K562 (cell line): Measurements from ENCODE around the gene POLR2B. TPM values are rescaled to one million over a fixed set of nuclear protein-coding genes. Genes with fewer than 3 reads are reported as not detected.

ENCODE experiments used
- HCFC1 ChIP-seq: IDR thresholded peaks from 2 replicates; pipeline ENCODE4 v1.6.1; 2012; ENCODE audit warnings: low read depth, low read length, improper control_type of control experiment
- HDAC1 ChIP-seq, 2 experiments: fragments of 450-650 bp; IDR thresholded peaks; 2 replicates each; pipeline ENCODE4 v1.6.1; 2016 to 2017; ENCODE audit warnings: inconsistent platforms in 1 of 2, mild to moderate bottlenecking in 1 of 2, moderate library complexity in 1 of 2
- LCOR ChIP-seq: sonication (generic); formaldehyde crosslinking; IDR thresholded peaks from 2 replicates; pipeline ENCODE4 v1.8.0; 2022; ENCODE audit warnings: mild to moderate bottlenecking, missing genetic modification reagents
- MYC ChIP-seq, 2 experiments: fragments of 250-450 bp in 1 of 2; sonication (Bioruptor Pico) in 1 of 2; IDR thresholded peaks; 2 replicates each; pipeline versions ENCODE4 v1.5.1 to v1.6.1; 2012 to 2021; ENCODE audit warnings: low read depth in 2 of 2, borderline replicate concordance in 1 of 2, improper control_type of control experiment in 1 of 2, low read length in 1 of 2, mild to moderate bottlenecking in 1 of 2, moderate library complexity in 1 of 2
- NEUROD1 ChIP-seq: fragments of 150-350 bp; IDR thresholded peaks from 2 replicates; pipeline ENCODE4 v1.6.1; 2014; ENCODE audit warnings: borderline replicate concordance, low read length, low read depth; ENCODE audit not compliant: partially characterized antibody
- NKRF ChIP-seq: fragments of 450-650 bp; IDR thresholded peaks from 2 replicates; pipeline ENCODE4 v1.6.1; 2016; ENCODE audit warnings: borderline replicate concordance
- NR2F6 ChIP-seq: fragments of 450-650 bp; formaldehyde crosslinking; IDR thresholded peaks from 2 replicates; pipeline ENCODE4 v1.4.0; 2020; ENCODE audit warnings: mild to moderate bottlenecking
- PCBP2 ChIP-seq: fragments of 200-400 bp; formaldehyde crosslinking; IDR thresholded peaks from 2 replicates; pipeline ENCODE4 v1.6.1; 2018; ENCODE audit warnings: low read length, low read depth, mild to moderate bottlenecking, moderate library complexity; ENCODE audit not compliant: poor library complexity, severe bottlenecking
- PHF8 ChIP-seq: fragments of 200-600 bp; sonication (generic); IDR thresholded peaks from 2 replicates; pipeline ENCODE4 v1.6.1; 2012; ENCODE audit warnings: mixed run types, mild to moderate bottlenecking, inconsistent platforms, low read length, moderate library complexity, borderline replicate concordance
- POLR2AphosphoS2 ChIP-seq: IDR thresholded peaks from 2 replicates; pipeline ENCODE4 v1.6.1; 2012; ENCODE audit warnings: low read length, improper control_type of control experiment
- POLR2B ChIP-seq: fragments of 450-650 bp; IDR thresholded peaks from 2 replicates; pipeline ENCODE4 v1.6.1; 2018; ENCODE audit warnings: low read depth; ENCODE audit not compliant: partially characterized antibody
- SIN3B ChIP-seq: fragments of 450-650 bp; IDR thresholded peaks from 2 replicates; pipeline ENCODE4 v1.6.1; 2017; ENCODE audit warnings: low read depth, mild to moderate bottlenecking, moderate library complexity
- SLC30A9 ChIP-seq: fragments of 250-450 bp; sonication (Bioruptor Pico); IDR thresholded peaks from 2 replicates; pipeline ENCODE4 v1.8.0; 2022; ENCODE audit warnings: mild to moderate bottlenecking, moderate library complexity
- TOE1 ChIP-seq, 2 experiments: fragments of 450-650 bp in 1 of 2; sonication (generic) in 1 of 2; formaldehyde crosslinking in 1 of 2; IDR thresholded peaks; 2 replicates each; pipeline versions ENCODE4 v1.7.1 to v1.8.0; 2016 to 2022; ENCODE audit warnings: borderline replicate concordance in 2 of 2, mild to moderate bottlenecking in 2 of 2, antibody characterized with exemption in 1 of 2, inconsistent platforms in 1 of 2, low read depth in 1 of 2, missing genetic modification reagents in 1 of 2, moderate library complexity in 1 of 2
- ZNF232 ChIP-seq: sonication (generic); formaldehyde crosslinking; IDR thresholded peaks from 2 replicates; pipeline ENCODE4 v1.8.0; 2022; ENCODE audit warnings: mild to moderate bottlenecking, missing genetic modification reagents
- ZNF512 ChIP-seq: IDR thresholded peaks from 2 replicates; pipeline ENCODE4 v1.6.1; 2016; ENCODE audit warnings: missing genetic modification characterization, missing compliant biosample characterization
- polyA plus RNA-seq, 8 experiments: library from polyadenylated mRNA; depleted of rRNA in 4 of 8; stranded (reverse) in 5 of 8; unstranded in 3 of 8; fragments of >200 nt; fragmentation: Nextera tagmentation in 2 of 8; fragmentation: Illumina TruSeq in 1 of 8; extraction: Ambion mirVana in 2 of 8; extraction: Trizol in 1 of 8; gene quantifications; 2 replicates each; pipeline versions ENCODE4 v1.2.1 to v1.2.3, GENCODE V29; 2011 to 2014; ENCODE audit warnings: inconsistent platforms in 1 of 8, missing spikeins in 1 of 8
- total RNA-seq, 7 experiments: library from RNA; depleted of rRNA in 6 of 7; stranded (reverse); fragments of >200 nt in 6 of 7; fragmentation: Illumina TruSeq in 2 of 7; extraction: Trizol in 2 of 7; gene quantifications; 2 replicates each; pipeline versions ENCODE4 v1.2.1 to v1.2.3, GENCODE V29; 2011 to 2021; ENCODE audit warnings: low replicate concordance in 1 of 7
- TF ChIP-seq, protein P1 (sequence below): sonication (generic); formaldehyde crosslinking; IDR thresholded peaks from 2 replicates; pipeline ENCODE4 v1.8.0; 2022; ENCODE audit warnings: mild to moderate bottlenecking, low read depth, missing genetic modification reagents
- TF ChIP-seq, protein P2 (sequence below): sonication (generic); IDR thresholded peaks from 2 replicates; pipeline ENCODE4 v1.6.1; 2016

Gene POLR2B
- total and polyA plus RNA-seq, 9 of the 15 experiments (the other 6 are each of a cell fraction or from before 2014, with no cell fraction given) = 60.9 to 208 (median 142) TPM

GRCh38 chr4:56977321-56978012 lies 1.2 kb upstream of the POLR2B start, which contains the start of gene NOA1 (continued):
- TF ChIP-seq PHF8 (peak; percentile 76; the same call in 1 of the 2 replicates), HDAC1 (IDR thresholded peaks at IDR 0.05) (peak in 1 of 2 experiments; percentile 84; a peak in 2 of 4 replicates), LCOR (CRISPR knock-in tag) (peak; percentile 53; the same call in 1 of the 2 replicates), ZNF232 (0 out of 2 replicates have a peak, but pooled peaks have one; percentile 32), PCBP2 (no peak), SIN3B (0 out of 2 replicates have a peak, but pooled peaks have one; percentile 37), TOE1 (IDR thresholded peaks at IDR 0.05; ENCODE audit: borderline replicate concordance) (peak; percentile 41; the same call in 1 of the 2 replicates), TOE1 (CRISPR knock-in tag; IDR thresholded peaks at IDR 0.05; ENCODE audit: borderline replicate concordance, low read depth) (no peak), HCFC1 (peak; percentile 28; the same call in 1 of the 2 replicates), NKRF (peak; percentile 70; the same call in 1 of the 2 replicates), MYC (IDR thresholded peaks at IDR 0.05; ENCODE audit: low read depth, low read length) (peak; percentile 82), MYC (CRISPR knock-in tag; IDR thresholded peaks at IDR 0.05; ENCODE audit: borderline replicate concordance, low read depth) (no peak), NEUROD1 (peak; percentile 42), SLC30A9 (CRISPR knock-in tag) (no peak), POLR2AphosphoS2 (no peak), POLR2B (peak; percentile 92), ZNF512 (tag) (no peak), NR2F6 (CRISPR knock-in tag) (no peak)
- TF ChIP-seq, protein P1, sequence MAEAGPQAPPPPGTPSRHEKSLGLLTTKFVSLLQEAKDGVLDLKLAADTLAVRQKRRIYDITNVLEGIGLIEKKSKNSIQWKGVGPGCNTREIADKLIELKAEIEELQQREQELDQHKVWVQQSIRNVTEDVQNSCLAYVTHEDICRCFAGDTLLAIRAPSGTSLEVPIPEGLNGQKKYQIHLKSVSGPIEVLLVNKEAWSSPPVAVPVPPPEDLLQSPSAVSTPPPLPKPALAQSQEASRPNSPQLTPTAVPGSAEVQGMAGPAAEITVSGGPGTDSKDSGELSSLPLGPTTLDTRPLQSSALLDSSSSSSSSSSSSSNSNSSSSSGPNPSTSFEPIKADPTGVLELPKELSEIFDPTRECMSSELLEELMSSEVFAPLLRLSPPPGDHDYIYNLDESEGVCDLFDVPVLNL (CRISPR knock-in tag) = peak; percentile 67; the same call in 1 of the 2 replicates
- TF ChIP-seq, protein P2, sequence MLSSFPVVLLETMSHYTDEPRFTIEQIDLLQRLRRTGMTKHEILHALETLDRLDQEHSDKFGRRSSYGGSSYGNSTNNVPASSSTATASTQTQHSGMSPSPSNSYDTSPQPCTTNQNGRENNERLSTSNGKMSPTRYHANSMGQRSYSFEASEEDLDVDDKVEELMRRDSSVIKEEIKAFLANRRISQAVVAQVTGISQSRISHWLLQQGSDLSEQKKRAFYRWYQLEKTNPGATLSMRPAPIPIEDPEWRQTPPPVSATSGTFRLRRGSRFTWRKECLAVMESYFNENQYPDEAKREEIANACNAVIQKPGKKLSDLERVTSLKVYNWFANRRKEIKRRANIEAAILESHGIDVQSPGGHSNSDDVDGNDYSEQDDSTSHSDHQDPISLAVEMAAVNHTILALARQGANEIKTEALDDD = no peak; the same call in 1 of the 2 replicates
